HG02885 (cell line): ENCODE results near the gene JAKMIP1.

Source experiments
- ATAC-seq: cut with Tn5 transposase; IDR thresholded peaks from one replicate; pipeline ENCODE4 v1.9.1; 2021; ENCODE audit warnings: mild to moderate bottlenecking; ENCODE audit not compliant: unreplicated experiment, poor library complexity

JAKMIP1 gene

DNA sequence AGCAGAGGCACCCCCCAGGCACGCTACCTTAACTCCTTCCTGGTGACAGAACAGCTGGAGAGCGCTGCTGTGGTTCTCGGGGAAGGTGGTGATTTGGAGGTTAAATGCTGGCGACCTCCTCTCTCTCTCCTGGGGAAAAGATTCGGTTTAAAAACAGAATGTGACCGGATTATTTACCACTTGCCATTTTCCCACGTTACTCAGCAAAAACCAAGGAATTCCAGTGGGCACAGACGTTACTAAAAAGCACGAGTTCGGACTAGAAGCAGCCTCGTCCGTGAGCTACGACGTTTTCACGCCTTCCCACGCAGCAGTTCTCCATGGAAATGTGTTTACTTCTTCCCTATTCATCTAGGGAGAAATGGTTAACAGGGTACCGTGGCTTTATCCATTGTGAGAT lies 149.8 kb downstream of the JAKMIP1 start:
- ATAC-seq = no peak

DNA sequence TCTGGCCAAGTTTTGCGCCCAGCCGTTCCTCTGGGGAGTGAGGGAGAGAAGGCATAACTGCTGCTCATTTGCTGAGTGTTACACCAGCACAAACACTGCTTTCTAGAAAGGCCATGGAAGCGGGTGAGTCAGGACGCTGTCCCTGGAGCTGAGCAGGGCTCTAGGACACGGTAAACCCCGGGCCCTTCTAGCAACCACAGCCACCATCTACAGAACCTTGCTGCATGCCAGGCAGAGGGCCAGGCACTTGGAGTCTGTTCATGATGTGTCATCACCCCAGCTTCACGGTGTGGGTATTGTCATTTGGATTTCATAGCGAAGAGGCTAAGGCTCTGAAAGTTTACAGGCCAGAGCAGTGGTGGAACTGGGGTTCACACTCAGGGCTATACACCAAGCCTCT lies 150.4 kb downstream of the JAKMIP1 start:
- no peak for ATAC-seq

DNA sequence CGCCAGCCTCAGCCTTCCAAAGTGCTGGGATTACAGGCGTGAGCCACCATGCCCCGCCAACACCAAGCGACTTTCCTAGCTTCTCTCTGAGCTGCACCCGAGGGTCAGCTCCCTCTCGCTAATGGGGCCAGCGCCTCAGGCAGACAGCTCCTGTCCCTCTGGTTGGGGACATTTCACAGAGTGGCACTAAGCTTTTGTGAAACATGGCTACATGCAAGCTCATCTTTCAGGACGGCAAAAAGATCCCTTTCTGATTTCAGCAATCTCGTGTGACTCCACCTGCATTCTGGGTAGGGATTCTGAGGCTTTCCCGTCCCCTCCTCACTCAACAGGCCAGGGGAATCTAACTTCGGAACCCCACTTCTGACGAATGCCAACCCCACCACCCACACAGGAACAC lies 151.1 kb downstream of the JAKMIP1 start:
- no peak for ATAC-seq

DNA sequence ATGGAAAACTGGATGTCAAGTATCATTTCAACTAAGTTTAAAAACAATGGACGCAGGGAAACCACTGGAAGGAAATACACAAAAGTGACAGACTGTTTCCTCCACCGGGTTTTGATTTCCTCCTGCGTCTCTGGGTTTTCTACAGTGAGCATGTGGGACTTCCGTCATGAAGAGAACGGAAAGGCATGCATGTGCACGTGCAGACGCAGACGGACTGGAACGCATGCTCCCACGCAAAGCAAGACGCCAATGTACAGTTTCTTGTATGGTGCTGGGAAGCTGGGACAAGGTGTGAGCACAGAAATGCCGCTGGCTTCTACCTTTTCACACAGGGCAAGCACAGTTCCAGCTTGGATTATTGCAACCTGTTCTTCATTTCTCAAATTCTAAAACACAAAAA lies 151.8 kb downstream of the JAKMIP1 start:
- ATAC-seq = no peak

DNA sequence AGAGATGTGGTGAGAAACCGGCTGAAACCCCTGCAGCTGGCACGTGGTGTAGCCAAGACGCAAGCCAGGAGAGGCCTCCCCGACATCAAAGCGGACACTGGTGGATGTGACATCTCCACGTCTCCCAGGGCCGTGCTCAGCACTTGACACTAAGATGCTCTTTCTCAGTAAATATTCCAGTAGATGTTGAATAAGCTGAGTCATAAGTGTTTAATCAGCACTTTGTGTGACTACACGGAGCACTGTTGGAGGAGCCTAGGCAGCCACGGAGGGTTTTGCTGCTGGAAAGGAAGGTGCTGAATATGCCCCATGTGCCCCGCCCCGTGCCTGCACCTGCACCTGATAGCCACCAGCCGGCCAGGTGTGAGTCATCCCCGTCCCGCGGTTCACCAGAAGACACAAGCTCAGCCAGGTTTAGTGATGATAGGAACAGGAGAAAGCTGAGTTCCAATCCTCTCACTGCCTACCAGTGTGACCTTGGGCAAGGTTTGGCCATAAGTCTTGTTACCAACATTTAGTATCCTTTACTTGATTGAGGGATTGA lies 153.1 kb downstream of the JAKMIP1 start:
- ATAC-seq = no peak

DNA sequence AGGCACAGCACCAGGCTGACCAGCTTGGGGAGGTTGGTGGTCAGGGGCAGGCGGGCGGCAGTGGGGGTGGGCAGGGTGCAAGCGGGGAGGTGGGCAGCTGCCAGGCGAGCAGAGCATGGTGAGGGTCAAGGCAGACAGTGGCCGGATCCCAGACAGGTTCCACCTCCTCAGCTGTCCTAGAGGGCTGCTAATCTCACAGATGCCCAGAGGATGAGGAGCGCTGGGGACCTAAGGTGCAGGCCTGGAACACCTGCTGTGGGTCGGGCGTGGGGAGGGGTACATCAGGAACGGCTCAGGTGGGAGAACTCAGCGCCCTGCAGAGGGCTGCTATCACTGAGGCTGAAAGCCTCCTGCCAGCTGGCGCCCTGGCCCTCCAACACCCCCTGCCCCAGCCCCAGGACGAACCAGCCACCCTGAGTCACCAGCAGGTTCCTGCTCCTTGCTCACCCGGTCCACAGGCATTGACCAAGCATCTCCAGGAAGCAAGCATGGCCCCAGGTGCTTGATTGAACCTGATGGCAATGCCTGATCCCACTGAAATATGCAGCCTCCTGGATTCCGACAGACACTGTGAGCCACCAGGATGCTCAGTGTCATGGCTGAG lies 153.7 kb downstream of the JAKMIP1 start:
- no peak for ATAC-seq

DNA sequence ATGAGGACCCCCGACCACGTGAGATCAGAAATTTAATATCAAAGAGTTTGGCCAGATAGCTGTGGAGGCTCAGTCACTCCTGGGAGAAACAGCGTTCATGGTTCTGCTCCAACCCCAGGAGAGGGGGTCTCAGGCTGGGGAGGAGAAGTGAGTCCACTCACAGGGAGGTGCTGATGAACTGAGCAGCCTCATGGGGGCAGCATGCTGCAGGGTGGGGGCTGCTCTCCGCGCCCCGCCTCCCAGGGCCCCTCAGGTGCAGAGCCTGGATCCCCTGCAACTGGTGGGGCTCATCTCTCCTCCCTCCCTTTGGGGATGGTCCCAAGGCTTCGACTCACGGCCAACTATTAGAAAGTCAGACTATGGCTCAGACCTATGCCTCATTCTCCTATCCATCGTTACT lies 155.5 kb downstream of the JAKMIP1 start:
- no peak for ATAC-seq

DNA sequence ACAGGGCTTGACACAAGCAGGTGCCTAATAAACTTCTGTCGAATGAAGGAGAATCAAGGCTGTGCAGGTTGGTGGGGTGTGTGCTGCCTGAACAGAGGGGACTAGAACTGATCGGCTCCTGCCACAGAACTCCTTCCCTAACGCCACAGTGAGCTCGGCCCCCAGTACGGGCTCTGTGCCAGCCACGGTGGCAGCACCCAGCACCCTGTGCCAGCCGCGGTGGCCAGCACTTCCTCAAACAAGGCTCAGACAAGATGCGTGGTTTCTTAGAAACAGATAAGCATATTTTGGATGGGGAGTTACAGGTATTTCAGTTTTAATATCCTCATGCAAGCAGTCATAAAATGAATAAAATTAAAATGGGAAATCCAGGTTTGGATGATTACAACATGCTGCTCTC lies 156.1 kb downstream of the JAKMIP1 start:
- no peak for ATAC-seq

DNA sequence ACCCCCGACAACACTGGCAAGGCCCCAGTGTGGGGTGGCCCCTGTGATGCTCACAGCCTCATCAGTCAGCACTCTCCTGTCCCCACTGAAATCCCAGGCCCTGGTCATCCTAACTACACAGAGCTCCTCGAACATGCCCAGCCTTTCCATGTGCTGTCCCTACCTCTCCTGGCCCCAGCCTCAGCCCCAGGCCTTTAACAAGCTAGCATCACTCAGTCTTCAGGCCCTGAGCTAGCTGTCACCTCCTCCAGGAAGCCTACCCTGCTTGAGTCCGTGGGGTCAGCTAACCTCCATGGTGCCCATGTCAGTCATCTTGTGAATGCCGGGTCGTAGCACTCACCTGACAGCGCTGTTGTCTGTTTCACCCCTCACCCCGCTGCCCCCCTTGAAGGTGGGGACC lies 156.5 kb downstream of the JAKMIP1 start:
- ATAC-seq = no peak

DNA sequence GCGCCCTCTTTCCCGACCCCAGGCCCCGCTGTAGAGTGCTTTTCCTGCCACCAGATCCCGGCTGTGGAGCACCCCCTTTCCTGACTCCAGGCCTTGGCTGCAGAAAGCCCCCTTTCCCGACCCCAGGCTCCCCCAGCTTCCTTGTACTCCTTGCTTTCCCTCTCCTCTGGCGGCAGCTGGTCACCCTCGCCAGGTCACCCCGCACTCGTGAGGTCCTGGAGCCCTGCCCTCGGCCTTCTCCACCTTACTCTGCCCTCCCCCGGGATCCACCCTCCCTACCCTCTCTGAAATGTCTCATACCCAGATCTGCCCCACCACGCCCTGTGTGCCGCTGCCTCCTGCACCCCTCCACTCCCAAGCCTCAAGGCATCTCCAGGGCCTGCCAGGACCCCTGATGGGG lies 157.2 kb downstream of the JAKMIP1 start:
- ATAC-seq = no peak

DNA sequence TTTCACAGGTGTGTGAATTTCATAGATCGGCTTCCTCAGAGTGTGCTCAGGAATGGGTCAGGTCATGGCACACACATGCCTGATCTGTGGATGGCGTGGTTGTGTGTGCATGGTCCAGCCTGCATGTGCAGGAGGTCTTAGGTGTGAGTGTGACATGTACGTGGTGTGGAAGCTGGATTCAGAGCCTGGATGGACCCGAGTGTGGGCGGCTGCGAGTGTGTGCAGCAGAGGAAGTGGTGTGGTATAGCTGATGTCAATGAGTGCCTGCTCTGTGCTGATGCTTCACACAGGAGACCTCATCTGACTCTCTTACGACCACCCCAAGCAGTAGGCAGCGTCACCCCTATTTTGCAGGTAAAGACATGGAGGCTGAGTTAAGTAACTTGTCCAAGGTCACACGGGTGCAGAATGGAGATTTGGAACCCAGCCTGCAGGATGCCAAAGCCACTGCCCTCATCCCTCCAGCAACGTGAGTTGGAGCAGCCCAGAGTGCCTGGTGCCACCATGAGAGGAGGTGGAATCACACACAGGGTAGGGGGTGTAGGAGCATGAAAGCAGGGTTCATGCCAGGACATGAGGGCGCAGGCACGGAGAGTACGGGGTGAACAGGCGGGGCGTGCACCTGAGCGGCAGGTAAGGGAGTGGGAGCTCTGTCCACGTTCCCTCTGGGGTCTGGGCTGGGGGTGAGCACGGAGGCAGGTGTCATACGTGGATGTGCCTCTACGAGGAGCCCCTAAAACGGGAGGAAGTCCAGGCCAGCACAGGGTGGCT lies 157.9 kb downstream of the JAKMIP1 start:
- no peak for ATAC-seq

DNA sequence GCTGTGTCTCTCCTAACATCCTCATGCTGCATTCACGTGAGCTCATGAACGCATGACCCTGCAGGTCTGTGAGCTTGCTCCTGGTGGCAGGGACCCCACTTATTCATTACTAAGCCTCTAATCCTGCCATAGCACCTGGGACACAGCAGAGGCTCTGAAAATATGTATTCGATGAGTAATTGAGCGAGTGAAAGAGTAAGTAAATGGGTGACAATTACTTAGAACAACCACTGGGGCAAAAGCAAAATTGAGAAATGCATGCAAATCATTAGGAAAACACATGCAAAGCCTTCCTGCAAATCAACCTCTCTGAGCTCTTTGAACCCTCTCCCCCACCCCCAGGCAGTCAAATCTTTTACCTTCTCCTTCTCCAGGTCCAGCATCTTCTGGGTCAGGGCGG lies 158.5 kb downstream of the JAKMIP1 start:
- ATAC-seq = no peak

DNA sequence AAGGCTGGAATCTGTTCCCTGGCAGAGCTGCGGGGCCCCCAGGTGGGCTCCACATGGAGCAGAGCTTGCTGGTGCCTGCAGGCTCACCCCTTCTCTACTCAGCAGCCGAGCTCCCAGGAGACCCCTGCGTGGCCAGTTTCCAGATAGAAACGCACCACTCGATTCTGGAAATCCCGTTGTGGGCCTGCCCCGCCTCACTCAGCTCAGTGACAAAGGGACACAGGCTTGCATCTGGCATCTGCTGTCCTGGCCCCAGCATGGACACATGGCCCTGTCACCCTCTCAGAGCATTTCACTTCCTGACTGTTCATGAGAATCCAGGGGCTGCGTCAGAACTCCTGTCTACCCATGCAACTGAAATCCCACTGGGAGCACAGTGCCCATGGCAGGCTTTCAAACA lies 161.6 kb downstream of the JAKMIP1 start:
- ATAC-seq = no peak

DNA sequence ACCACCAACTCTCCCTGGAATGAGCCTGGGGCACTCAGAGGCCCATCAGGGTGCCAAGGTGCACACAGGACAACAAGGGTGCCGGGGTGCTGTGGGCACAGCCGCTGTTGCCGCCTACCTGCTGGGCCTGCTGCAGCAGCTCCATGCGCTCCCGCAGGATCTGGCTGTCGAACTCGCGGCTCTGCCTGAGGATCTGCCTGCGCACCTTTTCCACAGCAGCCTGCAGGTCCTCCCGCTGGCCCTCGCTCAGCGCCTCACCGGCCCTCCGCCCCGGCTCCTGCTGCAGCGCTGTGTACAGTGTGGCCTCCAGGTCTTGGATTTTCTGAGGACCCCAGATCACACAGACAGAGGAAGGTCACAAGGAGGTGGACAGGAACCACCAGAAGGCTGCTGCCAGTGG lies 164.6 kb downstream of the JAKMIP1 start:
- ATAC-seq = no peak

DNA sequence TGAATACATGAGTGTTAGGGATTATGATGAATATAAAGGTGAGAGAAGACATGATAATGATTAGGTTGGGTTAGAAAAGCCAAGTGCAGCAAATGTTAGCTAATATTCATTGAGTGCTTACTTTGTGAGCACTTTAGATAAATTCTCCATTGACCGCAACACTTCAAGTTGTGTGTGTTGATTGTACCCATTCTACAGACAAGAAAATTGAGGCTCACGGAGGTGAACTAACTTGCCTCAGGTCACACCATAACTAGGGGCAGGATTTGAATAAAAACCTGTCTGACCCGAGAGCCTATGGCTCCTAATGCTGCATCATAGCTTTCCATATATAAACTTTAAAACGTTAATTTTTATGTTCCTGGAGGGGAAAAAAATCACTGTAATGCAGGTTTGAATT lies 167.0 kb downstream of the JAKMIP1 start:
- no peak for ATAC-seq

DNA sequence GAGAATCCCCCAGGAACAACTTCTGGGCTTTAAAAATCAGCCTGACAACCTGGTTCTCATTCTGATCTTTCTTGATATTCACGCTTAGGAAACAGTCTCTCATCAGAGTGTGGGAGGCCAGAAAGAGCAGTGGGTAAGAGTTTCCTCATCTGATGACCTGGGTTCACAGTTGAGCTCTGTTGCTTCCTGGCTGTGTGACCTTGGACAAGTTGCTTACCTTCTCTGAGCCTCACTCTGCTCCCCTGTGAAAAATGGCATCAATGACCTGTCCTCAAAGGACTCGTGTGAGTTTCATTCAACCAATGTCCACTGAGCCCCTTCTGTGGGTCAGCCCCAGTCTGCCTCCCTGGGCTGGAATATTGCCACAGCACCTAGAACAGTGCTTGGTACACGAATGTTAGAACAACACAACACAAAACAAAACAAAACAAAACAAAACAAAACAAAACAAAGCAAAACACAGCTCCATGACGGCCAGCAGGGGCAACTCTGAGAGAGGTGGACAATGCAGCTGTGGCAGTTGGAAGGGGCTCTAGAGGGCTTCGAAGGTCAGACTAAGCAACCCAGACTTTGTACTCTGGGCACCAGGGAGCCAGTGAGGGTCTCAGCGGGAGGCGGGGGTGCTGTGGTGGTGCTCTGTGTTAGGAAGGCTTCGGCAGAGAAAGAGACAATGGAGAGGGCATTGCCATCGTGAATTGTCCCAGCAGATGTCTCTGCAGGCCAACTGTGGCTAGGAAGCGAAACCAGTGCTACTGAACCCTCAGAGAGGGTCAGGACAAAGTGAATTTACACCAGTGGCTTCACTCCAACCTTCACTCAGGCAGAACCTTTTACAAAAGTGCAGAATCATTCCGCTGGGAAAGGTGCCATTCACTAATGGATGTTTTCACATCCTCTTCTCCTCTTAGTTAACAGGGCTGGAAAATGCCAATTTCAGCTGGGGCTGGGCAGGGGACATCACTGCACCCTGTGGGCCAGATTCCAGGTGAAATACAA lies 167.8 kb downstream of the JAKMIP1 start:
- ATAC-seq = no peak

DNA sequence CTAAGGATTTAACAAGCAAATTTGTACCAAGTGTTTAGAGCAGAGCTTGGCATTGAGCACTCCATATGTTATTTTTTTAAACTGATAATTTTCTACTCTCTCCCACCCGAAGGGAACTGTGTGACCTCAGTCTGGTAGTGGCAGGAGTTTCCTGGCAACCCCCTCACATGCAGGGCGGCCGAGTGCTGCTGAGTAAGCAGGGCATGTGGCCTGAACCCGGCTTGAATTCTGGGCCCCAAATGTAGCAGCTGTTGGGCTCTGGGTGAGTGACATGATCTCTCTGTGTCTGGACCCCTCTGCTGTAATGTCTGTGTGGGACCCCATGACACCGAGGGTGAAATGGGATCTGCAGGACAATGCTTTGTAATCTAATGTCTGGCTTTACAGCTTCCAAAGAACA lies 168.5 kb downstream of the JAKMIP1 start:
- ATAC-seq = no peak

DNA sequence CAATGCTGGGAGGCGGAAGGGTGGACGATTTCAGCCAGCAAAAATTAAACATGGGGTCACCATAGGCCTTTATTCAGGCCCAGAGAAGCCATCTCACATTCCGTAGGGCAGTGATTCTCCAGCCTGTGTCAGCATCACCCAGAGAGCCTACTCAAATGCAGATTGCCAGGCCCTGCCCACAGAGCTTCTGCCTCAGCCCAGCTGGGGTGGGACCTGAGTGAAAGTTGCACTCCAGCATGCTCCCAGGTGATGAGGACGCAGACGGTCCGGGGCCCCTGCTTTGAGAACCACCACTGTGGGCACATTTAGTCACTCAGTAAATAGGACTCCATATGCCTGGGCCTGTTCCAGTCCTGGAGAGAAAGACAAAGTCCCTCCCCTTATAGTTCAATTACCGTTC lies 169.7 kb downstream of the JAKMIP1 start:
- no peak for ATAC-seq

DNA sequence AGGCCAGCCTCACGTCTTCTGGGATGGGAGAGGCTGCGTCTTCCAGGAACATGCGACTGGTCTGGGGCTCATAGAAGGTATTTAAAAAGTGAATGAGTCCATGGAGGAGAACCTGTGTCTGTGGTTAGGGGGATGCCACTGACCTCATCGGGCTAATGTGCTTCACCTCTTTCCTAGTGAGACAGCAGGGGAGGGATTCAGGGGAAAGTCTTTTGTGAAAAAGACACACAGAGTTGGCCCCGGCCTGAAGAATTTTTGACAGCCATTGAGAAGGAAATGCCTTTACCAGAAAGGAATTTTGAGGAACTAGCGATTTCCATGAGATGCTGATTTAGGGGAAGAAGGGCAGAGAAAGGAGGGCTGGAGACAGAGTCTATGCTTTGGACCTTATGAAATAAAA lies 171.1 kb downstream of the JAKMIP1 start:
- ATAC-seq = no peak

DNA sequence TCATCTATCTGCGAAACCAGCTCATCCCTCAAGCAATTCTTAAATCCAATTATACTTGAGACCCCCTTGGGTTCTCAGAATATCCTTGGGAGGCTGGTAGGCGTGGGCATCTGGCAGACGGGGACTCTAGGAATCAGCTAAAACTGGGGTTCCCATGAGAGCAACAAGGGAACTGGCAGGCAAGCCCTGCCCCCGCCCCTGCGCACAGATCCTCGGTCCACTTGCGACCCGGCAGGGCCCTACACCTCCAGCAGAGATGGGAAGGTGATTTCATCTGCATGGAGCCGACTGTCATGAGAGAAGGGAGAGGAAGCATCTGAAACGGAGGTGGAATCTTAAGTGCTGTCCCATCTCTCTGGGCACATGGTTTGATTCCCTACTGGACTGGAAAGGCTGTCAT lies 172.2 kb downstream of the JAKMIP1 start:
- no peak for ATAC-seq

DNA sequence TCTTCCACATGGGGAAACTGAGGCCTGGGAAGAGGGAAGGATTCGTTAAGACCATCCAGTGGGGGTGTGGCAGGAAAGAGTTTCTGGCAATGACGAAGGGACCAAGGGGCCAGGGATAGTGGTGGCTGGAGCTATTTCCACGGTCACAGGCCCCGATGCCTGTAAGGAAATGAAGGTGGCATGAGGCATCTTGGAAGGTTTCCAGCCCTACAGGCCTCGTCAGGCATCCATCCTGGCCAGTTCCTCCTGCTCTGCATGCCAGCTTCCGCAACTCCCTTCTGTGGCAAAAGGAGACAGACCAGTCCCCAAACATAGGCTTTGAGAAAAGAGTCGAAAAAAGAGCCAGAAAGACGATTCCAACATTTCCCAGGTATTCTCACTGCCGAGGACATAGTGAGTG lies 173.0 kb downstream of the JAKMIP1 start:
- no peak for ATAC-seq
